ENCODE measurements around the gene CHI3L1. TPM values are rescaled to one million over a fixed set of nuclear protein-coding genes. Genes with fewer than 3 reads are reported as not detected.

Gene CHI3L1
- total RNA-seq, 1 experiment from 2014 or later: 0.75 TPM

- CTCF ChIA-PET: interaction anchor here (0.6 to 15.6 kb wide), 8 partner anchors 10 to 134 kb away, joined by 3 to 334 read pairs (median 4); no protein-coding TSS in a partner anchor
- POLR2A ChIA-PET: interaction anchor here (0.7 kb wide), 1 partner anchor 18 kb away, joined by 3 read pairs; no protein-coding TSS in a partner anchor
- Mint-ChIP-seq H3K4me3 (ENCODE audit: unreplicated experiment) (no peak overlapping the region), H3K36me3 (ENCODE audit: insufficient read depth, unreplicated experiment) (no peaks in the 10 kb centered on the region), H3K27me3 (ENCODE audit: insufficient read depth, unreplicated experiment) (peaks cover 13% of the 10 kb centered on the region), H3K9me3 (ENCODE audit: unreplicated experiment) (no peaks in the 10 kb centered on the region), H3K4me1 (ENCODE audit: insufficient read depth, unreplicated experiment) (no peaks in the 10 kb centered on the region), H3K27ac (ENCODE audit: low read depth, unreplicated experiment) (no peak overlapping the region)
- intact Hi-C loops (cut with micrococcal nuclease): no loop called here
- no peak for DNase-seq (ENCODE audit: unreplicated experiment)
- no peak for TF ChIP-seq CTCF (IDR thresholded peaks at IDR 0.05; ENCODE audit: unreplicated experiment)
- no TSS peak for BruUV-seq (replicated peaks)
Measured at GRCh38 chr1:203178821-203179666, 7.5 kb downstream of the CHI3L1 start.

GRCh38 chr1:203178083-203178482 lies 8.4 kb downstream of the CHI3L1 start:
- ChIA-PET POLR2A (interaction anchor here (0.6 kb wide), 1 partner anchor 123 kb away, joined by 3 read pairs; no protein-coding TSS in a partner anchor), CTCF (interaction anchor here (0.7 to 15.6 kb wide), 6 partner anchors 21 to 133 kb away, joined by 3 to 334 read pairs (median 6); no protein-coding TSS in a partner anchor)
- no TSS peak for BruUV-seq (replicated peaks)
- no peak for DNase-seq (ENCODE audit: unreplicated experiment)
- no peaks in the 10 kb centered on the region for H3K4me1 Mint-ChIP-seq (ENCODE audit: insufficient read depth, unreplicated experiment)
- H3K36me3 Mint-ChIP-seq (ENCODE audit: insufficient read depth, unreplicated experiment): no peaks in the 10 kb centered on the region
- TF ChIP-seq CTCF (IDR thresholded peaks at IDR 0.05; ENCODE audit: unreplicated experiment): no peak
- H3K27ac Mint-ChIP-seq (ENCODE audit: low read depth, unreplicated experiment): no peak overlapping the region
- H3K27me3 Mint-ChIP-seq (ENCODE audit: insufficient read depth, unreplicated experiment): peaks cover 18% of the 10 kb centered on the region
- intact Hi-C loops (cut with micrococcal nuclease): no loop called here
- no peak overlapping the region for H3K4me3 Mint-ChIP-seq (ENCODE audit: unreplicated experiment)
- no peaks in the 10 kb centered on the region for H3K9me3 Mint-ChIP-seq (ENCODE audit: unreplicated experiment)

GRCh38 chr1:203177470-203178039 lies 8.9 kb downstream of the CHI3L1 start:
- Mint-ChIP-seq H3K27ac (ENCODE audit: low read depth, unreplicated experiment) (no peak overlapping the region), H3K9me3 (ENCODE audit: unreplicated experiment) (no peaks in the 10 kb centered on the region), H3K27me3 (ENCODE audit: insufficient read depth, unreplicated experiment) (peaks cover 18% of the 10 kb centered on the region), H3K36me3 (ENCODE audit: insufficient read depth, unreplicated experiment) (no peaks in the 10 kb centered on the region), H3K4me3 (ENCODE audit: unreplicated experiment) (no peak overlapping the region), H3K4me1 (ENCODE audit: insufficient read depth, unreplicated experiment) (no peaks in the 10 kb centered on the region)
- TF ChIP-seq CTCF (IDR thresholded peaks at IDR 0.05; ENCODE audit: unreplicated experiment): no peak
- peak; percentile 48 for DNase-seq (ENCODE audit: unreplicated experiment)
- ChIA-PET CTCF (interaction anchor here (0.7 to 15.6 kb wide), 5 partner anchors 8 to 133 kb away, joined by 3 to 334 read pairs (median 6); no protein-coding TSS in a partner anchor), POLR2A (interaction anchor here (0.6 to 0.8 kb wide), 2 partner anchors 9 to 122 kb away, joined by 3 read pairs; partner anchors contain the start of gene CHI3L1)
- no TSS peak for BruUV-seq (replicated peaks)
- intact Hi-C loops (cut with micrococcal nuclease): no loop called here

DNA sequence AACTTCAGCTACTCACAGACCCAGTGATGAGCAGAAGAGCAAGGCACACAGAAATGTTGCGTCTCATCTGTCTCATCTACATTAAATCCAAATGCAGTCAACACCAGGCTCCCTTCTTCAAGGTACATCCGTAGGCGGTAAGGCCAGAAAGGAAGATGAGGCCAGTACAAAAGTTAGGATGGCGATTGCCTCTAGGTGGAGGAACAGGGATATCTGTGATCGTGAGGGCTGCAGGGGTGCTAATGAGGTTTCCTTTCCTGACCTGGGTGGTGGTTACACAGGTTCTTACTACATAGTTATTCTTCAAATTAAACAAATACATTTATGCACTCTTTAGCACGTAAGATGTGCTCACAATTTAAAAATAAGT lies 9.5 kb downstream of the CHI3L1 start:
- no peak overlapping the region for H3K4me3 Mint-ChIP-seq (ENCODE audit: unreplicated experiment)
- no peaks in the 10 kb centered on the region for H3K4me1 Mint-ChIP-seq (ENCODE audit: insufficient read depth, unreplicated experiment)
- TF ChIP-seq CTCF (IDR thresholded peaks at IDR 0.05; ENCODE audit: unreplicated experiment): no peak
- H3K27ac Mint-ChIP-seq (ENCODE audit: low read depth, unreplicated experiment): no peak overlapping the region
- no TSS peak for BruUV-seq (replicated peaks)
- CTCF ChIA-PET: interaction anchor here (0.7 to 15.6 kb wide), 4 partner anchors 9 to 132 kb away, joined by 3 to 334 read pairs (median 4); no protein-coding TSS in a partner anchor
- H3K9me3 Mint-ChIP-seq (ENCODE audit: unreplicated experiment): no peaks in the 10 kb centered on the region
- H3K36me3 Mint-ChIP-seq (ENCODE audit: insufficient read depth, unreplicated experiment): no peaks in the 10 kb centered on the region
- intact Hi-C loops (cut with micrococcal nuclease): no loop called here
- peaks cover 18% of the 10 kb centered on the region for H3K27me3 Mint-ChIP-seq (ENCODE audit: insufficient read depth, unreplicated experiment)
- POLR2A ChIA-PET: interaction anchor here (0.8 kb wide), 1 partner anchor 10 kb away, joined by 3 read pairs; the partner anchor contains the start of gene CHI3L1
- no peak for DNase-seq (ENCODE audit: unreplicated experiment)

Data from MCF 10A (cell line).